ENCODE measurements around the gene PDLIM7. TPM values are rescaled to one million over a fixed set of nuclear protein-coding genes. Genes with fewer than 3 reads are reported as not detected.

The PDLIM7 gene
- polyA plus RNA-seq, 1 of the 3 experiments (the other 2 are of a cell fraction) = 206 TPM

- POLR2A ChIA-PET = interaction anchor here (0.9 to 4.7 kb wide), 6 partner anchors 8 to 31 kb away, joined by 3 to 39 read pairs (median 3); partner anchors contain the start of gene PDLIM7
- Histone ChIP-seq H3K27me3 (ENCODE audit: insufficient read depth) (no peaks in the 10 kb centered on the region), H2AFZ (ENCODE audit: low read depth) (no peak overlapping the region), H3K4me1 (ENCODE audit: control insufficient read depth in 1 of 2, insufficient read depth in 2 of 2, low read depth in 1 of 2, low read length in 1 of 2) (peaks cover 6 to 84% of the 10 kb centered on the region in 2 experiments; a peak in 3 of 4 replicates), H3K36me3 (replicated peaks in 1 of 2; ENCODE audit: control insufficient read depth in 1 of 2, insufficient read depth in 2 of 2, low read length in 1 of 2) (peaks cover 5 to 8% of the 10 kb centered on the region in 2 experiments), H3K4me3 (ENCODE audit: low read depth in 2 of 2, low read length in 1 of 2) (no peak overlapping the region), H3K9ac (no peak overlapping the region), H3K9me3 (no peaks in the 10 kb centered on the region), H3F3A (replicated peaks; ENCODE audit: insufficient read depth) (peaks cover 89% of the 10 kb centered on the region), H4K20me1 (ENCODE audit: insufficient read depth) (peaks cover 13% of the 10 kb centered on the region), H3K27ac (ENCODE audit: low read depth in 2 of 2, low read length in 1 of 2) (peak overlapping the region; percentile 69 to 95; a peak in 3 of 4 replicates), H3K79me2 (ENCODE audit: insufficient read depth) (no peaks in the 10 kb centered on the region), H3K9me2 (no peaks in the 10 kb centered on the region), H3K4me2 (peak overlapping the region; percentile 8; the same call in 1 of the 2 replicates)
- CTCF ChIA-PET = interaction anchor here (0.8 to 20.3 kb wide), 10 partner anchors 10 to 169 kb away, joined by 3 to 215 read pairs (median 6); partner anchors contain the start of gene PDLIM7
- DNase-seq = peak; percentile 73
- 46% methylated on average over 18 of the region's 18 CpGs for WGBS (ENCODE audit: low lambda C conversion rate)
- peak; percentile 86 for TF ChIP-seq GATA2 (CRISPR knock-in tag; IDR thresholded peaks at IDR 0.05)
- TF ChIP-seq TCF12 (IDR thresholded peaks at IDR 0.05) = peak; percentile 43; the same call in 1 of the 2 replicates
- TF ChIP-seq RCOR1 (IDR thresholded peaks at IDR 0.05; ENCODE audit: low read length) = peak; percentile 31; the same call in 1 of the 2 replicates
- no peak for TF ChIP-seq CTCF (IDR thresholded peaks at IDR 0.05)
- no peak for TF ChIP-seq TAF1 (IDR thresholded peaks at IDR 0.05; ENCODE audit: borderline replicate concordance, low read depth, low read length)
- peak in 1 of 2 experiments; percentile 7; a peak in 1 of 4 replicates for TF ChIP-seq EP300 (IDR thresholded peaks at IDR 0.05; ENCODE audit: borderline replicate concordance in 1 of 2, low read depth in 1 of 2, low read length in 1 of 2)
- no peak for TF ChIP-seq SIN3A (IDR thresholded peaks at IDR 0.05; ENCODE audit: borderline replicate concordance, low read depth, low read length)
- 0 out of 2 replicates have a peak, but pooled peaks have one; percentile 12 for TF ChIP-seq RAD21 (IDR thresholded peaks at IDR 0.05; ENCODE audit: low read length)
- peak; percentile 51 for TF ChIP-seq POLR2AphosphoS5 (IDR thresholded peaks at IDR 0.05; ENCODE audit: low read depth, low read length)
- TF ChIP-seq MXI1 (IDR thresholded peaks at IDR 0.05; ENCODE audit: low read depth, low read length) = peak; percentile 61
- TF ChIP-seq ELF1 (IDR thresholded peaks at IDR 0.05) = 0 out of 2 replicates have a peak, but pooled peaks have one; percentile 20
- TF ChIP-seq IRF3 (IDR thresholded peaks at IDR 0.05; ENCODE audit: low read depth, low read length) = no peak
- TF ChIP-seq PBX3 (IDR thresholded peaks at IDR 0.05) = peak; percentile 30
These were observed 18.4 kb downstream of the PDLIM7 start for GRCh38 chr5:177478711-177479646.
